ENCODE results near the gene RAB12.

The RAB12 gene

DNA sequence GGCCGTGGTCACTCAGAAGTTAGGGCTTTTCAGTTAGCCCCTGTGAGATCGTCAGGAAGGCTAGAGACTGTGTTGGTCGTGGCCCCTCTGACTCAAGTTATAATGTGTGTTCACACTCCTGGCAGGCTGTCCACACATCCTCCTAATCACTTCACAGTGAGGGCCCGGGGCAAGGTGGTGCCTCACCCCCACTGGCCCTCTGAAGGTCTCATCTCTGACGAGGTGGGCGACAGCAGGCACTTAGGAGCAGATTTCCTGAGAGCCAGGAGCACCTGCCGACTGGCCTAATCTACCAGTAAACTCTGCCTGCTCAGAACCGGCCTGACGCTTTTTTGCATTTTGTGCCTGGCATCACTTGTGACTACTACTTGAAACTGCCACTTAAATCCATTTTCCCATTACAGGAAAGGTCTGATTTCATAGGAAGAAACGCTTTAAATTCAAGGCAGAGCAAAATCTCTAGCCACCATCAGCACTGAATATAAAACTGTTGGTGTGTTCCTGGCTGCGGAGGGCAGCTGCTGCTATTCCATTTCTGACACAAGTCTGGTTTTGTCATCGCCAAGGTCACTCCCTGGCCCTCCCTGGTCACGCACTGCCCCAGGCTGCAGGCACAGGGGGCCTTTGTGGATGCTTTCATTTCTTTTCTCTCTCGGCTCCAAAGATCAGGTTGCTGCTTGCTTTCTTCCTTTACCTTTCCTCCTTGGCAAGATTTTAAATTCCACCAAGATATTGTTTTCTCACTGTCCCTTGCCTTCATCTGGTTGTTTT lies 48.0 kb downstream of the RAB12 start:
- no peak overlapping the region for H3K27ac ChIP-seq
- TF ChIP-seq, protein P1, sequence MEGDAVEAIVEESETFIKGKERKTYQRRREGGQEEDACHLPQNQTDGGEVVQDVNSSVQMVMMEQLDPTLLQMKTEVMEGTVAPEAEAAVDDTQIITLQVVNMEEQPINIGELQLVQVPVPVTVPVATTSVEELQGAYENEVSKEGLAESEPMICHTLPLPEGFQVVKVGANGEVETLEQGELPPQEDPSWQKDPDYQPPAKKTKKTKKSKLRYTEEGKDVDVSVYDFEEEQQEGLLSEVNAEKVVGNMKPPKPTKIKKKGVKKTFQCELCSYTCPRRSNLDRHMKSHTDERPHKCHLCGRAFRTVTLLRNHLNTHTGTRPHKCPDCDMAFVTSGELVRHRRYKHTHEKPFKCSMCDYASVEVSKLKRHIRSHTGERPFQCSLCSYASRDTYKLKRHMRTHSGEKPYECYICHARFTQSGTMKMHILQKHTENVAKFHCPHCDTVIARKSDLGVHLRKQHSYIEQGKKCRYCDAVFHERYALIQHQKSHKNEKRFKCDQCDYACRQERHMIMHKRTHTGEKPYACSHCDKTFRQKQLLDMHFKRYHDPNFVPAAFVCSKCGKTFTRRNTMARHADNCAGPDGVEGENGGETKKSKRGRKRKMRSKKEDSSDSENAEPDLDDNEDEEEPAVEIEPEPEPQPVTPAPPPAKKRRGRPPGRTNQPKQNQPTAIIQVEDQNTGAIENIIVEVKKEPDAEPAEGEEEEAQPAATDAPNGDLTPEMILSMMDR (IDR thresholded peaks at IDR 0.05; ENCODE audit: low read depth, low read length), result no peak
- no peaks in the 10 kb centered on the region for H3K36me3 ChIP-seq
- no peaks in the 10 kb centered on the region for H3K27me3 ChIP-seq (ENCODE audit: insufficient read depth, low read depth, severe bottlenecking)
- no peaks in the 10 kb centered on the region for H3K9me3 ChIP-seq (ENCODE audit: severe bottlenecking)
- H3K4me3 ChIP-seq (ENCODE audit: low read depth, low read length), result no peak overlapping the region
- peak; percentile 50 for DNase-seq

DNA sequence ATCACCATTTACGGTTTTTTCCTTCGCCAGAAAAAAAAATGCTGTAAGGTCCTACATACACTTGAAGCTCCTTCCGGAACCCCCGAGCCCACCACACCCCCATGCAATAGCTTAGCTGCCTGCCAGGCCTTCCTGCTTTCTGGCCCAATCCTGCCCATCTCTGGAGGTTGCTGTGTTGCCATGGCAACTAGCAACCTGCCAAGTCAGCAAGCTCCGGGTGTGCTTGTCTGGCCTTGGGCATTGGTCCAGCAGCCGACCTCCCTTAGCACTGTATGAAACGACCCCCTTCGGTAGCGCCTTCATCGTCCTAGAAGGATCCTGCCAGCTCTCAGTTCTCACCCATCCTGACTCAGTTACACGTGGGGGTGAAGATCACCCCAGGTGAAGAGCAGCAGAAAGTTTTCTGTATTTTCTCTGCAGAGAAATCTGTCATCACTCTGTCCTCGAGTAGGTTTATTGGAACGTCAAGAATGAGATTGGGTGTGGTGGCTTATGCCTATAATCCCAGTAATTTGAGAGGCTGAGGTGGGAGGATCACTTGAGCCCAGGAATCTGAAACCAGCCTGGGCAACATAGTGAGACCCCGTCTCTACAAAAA lies 48.7 kb downstream of the RAB12 start:
- no peaks in the 10 kb centered on the region for H3K36me3 ChIP-seq
- no peak for DNase-seq
- no peaks in the 10 kb centered on the region for H3K9me3 ChIP-seq (ENCODE audit: severe bottlenecking)
- TF ChIP-seq, protein P1 (IDR thresholded peaks at IDR 0.05; ENCODE audit: low read depth, low read length), result no peak
- no peak overlapping the region for H3K4me3 ChIP-seq (ENCODE audit: low read depth, low read length)
- H3K27ac ChIP-seq, result no peak overlapping the region
- no peaks in the 10 kb centered on the region for H3K27me3 ChIP-seq (ENCODE audit: insufficient read depth, low read depth, severe bottlenecking)

DNA sequence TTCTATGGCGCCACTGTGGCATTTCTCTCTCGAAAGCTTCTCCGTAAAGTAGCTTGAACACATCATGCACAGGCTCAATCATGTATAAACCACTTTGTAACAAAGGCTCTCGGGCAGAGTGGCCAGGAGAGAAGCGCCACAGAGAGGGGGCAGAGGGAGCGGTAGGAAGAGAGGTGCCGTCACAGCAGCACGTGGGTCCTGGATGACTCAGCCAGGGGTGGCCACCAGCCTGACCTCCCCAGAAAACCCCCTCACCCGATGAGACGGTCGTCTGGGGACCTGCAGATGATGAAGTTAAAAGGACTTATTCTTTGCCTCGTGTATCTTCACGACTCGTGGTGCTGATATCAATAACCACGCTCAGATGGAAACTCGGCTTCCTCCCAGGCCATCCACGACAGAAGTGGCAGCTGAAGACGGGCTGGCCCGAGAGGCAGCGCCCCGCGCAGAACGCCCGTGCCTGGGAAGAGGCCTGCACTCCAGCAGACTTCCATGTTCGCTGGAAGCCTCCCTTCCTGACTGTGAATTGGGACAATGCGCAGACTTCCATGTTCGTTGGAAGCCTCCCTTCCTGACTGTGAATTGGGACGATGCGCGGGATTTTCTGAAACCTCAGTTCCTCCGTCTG lies 49.7 kb downstream of the RAB12 start:
- DNase-seq, result no peak
- TF ChIP-seq, protein P1 (IDR thresholded peaks at IDR 0.05; ENCODE audit: low read depth, low read length), result no peak
- Histone ChIP-seq H3K4me3 (ENCODE audit: low read depth, low read length) (no peak overlapping the region), H3K9me3 (ENCODE audit: severe bottlenecking) (no peaks in the 10 kb centered on the region), H3K27me3 (ENCODE audit: insufficient read depth, low read depth, severe bottlenecking) (no peaks in the 10 kb centered on the region), H3K27ac (no peak overlapping the region), H3K36me3 (no peaks in the 10 kb centered on the region)

DNA sequence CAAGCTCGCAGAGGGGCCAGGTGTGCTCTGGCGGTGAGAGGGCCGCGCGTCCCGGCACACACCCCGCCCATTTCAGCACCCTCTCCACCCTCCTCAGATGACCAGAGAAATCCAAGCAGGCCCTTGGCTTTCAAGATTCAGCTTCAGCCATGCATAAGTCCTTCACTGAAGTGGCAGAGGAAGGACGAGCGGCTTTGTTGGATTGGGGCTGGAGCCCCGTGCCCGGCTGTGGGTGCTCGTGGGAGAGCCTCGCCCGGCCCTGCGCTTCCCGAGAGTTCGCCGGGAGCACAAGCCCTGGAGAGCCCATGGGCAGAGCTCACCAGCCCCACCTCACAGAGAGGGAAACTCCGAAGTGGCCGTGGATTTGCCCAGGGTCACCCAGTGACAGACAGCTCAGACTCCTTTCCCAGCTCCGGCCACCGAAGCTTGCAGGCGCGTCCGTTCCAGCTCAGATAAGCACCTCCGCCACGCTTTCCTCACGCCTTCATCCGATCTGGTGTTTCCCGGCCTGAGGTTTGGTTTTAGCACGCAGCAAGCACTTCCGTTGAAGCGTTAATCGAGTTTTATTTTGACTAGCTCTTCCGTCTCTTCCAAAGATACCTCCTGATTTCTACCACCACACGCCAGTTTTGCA lies 50.5 kb downstream of the RAB12 start:
- Histone ChIP-seq H3K36me3 (no peaks in the 10 kb centered on the region), H3K27ac (no peak overlapping the region), H3K4me3 (ENCODE audit: low read depth, low read length) (no peak overlapping the region), H3K27me3 (ENCODE audit: insufficient read depth, low read depth, severe bottlenecking) (no peaks in the 10 kb centered on the region), H3K9me3 (ENCODE audit: severe bottlenecking) (no peaks in the 10 kb centered on the region)
- TF ChIP-seq, protein P1 (IDR thresholded peaks at IDR 0.05; ENCODE audit: low read depth, low read length), result no peak
- DNase-seq, result no peak

DNA sequence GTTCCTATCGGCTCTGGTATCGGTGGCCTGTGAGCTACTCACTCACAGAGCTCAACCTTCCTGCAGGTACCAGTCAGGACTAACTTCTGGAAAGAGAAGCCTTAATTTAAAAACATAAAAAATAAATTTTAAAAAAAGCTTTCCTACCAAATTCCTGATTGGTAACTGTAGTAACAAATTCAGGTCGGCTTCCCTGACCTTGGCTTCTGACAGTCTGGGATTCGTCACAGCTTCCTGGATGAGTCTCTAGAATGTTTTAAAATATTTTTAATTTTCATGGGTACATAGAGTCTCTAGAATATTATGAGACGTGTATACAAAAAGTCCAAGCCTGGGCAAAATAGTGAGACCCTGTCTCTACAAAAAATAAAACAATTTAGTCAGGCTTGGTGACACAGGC lies 51.1 kb downstream of the RAB12 start:
- Histone ChIP-seq H3K36me3 (no peaks in the 10 kb centered on the region), H3K27ac (no peak overlapping the region), H3K4me3 (ENCODE audit: low read depth, low read length) (no peak overlapping the region), H3K27me3 (ENCODE audit: insufficient read depth, low read depth, severe bottlenecking) (no peaks in the 10 kb centered on the region), H3K9me3 (ENCODE audit: severe bottlenecking) (no peaks in the 10 kb centered on the region)
- DNase-seq, result no peak
- TF ChIP-seq, protein P1 (IDR thresholded peaks at IDR 0.05; ENCODE audit: low read depth, low read length), result no peak
